ENCODE data around the gene CAVIN3.

DNA sequence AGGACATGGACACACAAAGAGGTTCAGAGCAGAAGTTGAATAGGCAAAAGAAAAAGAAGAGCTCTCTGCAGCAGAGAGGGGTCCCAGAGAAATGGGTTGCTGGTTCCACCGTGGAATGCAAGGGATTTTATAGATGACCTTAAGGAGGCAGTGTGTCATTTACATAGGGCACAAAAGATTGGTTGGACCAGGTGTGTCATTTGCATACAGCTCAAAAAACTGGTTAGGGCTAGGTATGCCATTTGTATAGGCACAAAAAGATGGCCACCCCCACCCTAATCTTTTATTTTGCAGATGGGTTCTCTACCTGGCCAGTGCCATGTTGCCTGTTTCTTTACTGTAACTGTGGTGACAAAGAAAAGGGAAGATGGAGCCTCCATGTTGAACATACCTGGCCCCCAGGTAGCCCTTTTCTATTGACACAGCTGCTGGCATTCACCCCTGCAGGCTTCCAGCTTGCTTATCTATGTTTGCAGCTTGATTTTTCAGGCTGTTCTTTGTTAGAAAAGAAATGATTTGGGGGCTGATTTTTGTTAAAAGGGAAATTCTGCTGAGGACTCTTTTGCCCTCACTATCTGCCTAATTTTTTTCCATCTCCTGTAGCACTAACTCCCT lies 3.1 kb upstream of the CAVIN3 start:
- TF ChIP-seq POLR2A (IDR thresholded peaks at IDR 0.05) = no peak
- TF ChIP-seq, protein P1, sequence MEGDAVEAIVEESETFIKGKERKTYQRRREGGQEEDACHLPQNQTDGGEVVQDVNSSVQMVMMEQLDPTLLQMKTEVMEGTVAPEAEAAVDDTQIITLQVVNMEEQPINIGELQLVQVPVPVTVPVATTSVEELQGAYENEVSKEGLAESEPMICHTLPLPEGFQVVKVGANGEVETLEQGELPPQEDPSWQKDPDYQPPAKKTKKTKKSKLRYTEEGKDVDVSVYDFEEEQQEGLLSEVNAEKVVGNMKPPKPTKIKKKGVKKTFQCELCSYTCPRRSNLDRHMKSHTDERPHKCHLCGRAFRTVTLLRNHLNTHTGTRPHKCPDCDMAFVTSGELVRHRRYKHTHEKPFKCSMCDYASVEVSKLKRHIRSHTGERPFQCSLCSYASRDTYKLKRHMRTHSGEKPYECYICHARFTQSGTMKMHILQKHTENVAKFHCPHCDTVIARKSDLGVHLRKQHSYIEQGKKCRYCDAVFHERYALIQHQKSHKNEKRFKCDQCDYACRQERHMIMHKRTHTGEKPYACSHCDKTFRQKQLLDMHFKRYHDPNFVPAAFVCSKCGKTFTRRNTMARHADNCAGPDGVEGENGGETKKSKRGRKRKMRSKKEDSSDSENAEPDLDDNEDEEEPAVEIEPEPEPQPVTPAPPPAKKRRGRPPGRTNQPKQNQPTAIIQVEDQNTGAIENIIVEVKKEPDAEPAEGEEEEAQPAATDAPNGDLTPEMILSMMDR (IDR thresholded peaks at IDR 0.05) = no peak

Measured in thyroid gland (tissue), 4 donors.